ENCODE results near the gene CUL4A. TPM values are rescaled to one million over a fixed set of nuclear protein-coding genes. Genes with fewer than 3 reads are reported as not detected.

The CUL4A gene
- total RNA-seq, 3 donors from 2014 or later (not counting 1 experiment from before 2014, with no cell fraction given), result 56.3 to 97.8 (median 97.7) TPM

- no peaks in the 10 kb centered on the region for H3K9me3 Mint-ChIP-seq
- ATAC-seq (no peak), DNase-seq (no peak)
- no peak overlapping the region for H3K4me3 ChIP-seq (ENCODE audit: low read length)
- H3K36me3 ChIP-seq (ENCODE audit: control insufficient read depth, insufficient read depth, low read length), result no peaks in the 10 kb centered on the region
- H3K4me3 Mint-ChIP-seq, result no peak overlapping the region
- no peaks in the 10 kb centered on the region for H3K36me3 Mint-ChIP-seq
- no peaks in the 10 kb centered on the region for H3K27me3 ChIP-seq (ENCODE audit: control insufficient read depth, insufficient read depth, low read length)
- H3K9me3 ChIP-seq (ENCODE audit: control insufficient read depth, insufficient read depth, low read length), result no peaks in the 10 kb centered on the region
- TF ChIP-seq CTCF (IDR thresholded peaks at IDR 0.05), result no peak
- intact Hi-C loops (cut with micrococcal nuclease), result no loop called here
- H3K4me1 Mint-ChIP-seq, result no peaks in the 10 kb centered on the region
- 89% methylated on average over 8 of the region's 8 CpGs for WGBS (ENCODE audit: insufficient coverage)
- H3K27ac ChIP-seq (ENCODE audit: low read length), result no peak overlapping the region
- no peak overlapping the region for H3K27ac Mint-ChIP-seq
- peaks cover 3 to 11% of the 10 kb centered on the region in 2 donors for H3K27me3 Mint-ChIP-seq (ENCODE audit: low read depth in 2 of 2)
- H3K4me1 ChIP-seq (ENCODE audit: control insufficient read depth, insufficient read depth, low read length), result no peaks in the 10 kb centered on the region
Measured at GRCh38 chr13:113283904-113284303, 74.5 kb downstream of the CUL4A start.

- Histone ChIP-seq H3K9me3 (ENCODE audit: control insufficient read depth, insufficient read depth, low read length) (no peaks in the 10 kb centered on the region), H3K4me1 (ENCODE audit: control insufficient read depth, insufficient read depth, low read length) (peaks cover 7% of the 10 kb centered on the region), H3K27me3 (ENCODE audit: control insufficient read depth, insufficient read depth, low read length) (peaks cover 8% of the 10 kb centered on the region), H3K4me3 (ENCODE audit: low read length) (no peak overlapping the region), H3K36me3 (ENCODE audit: control insufficient read depth, insufficient read depth, low read length) (no peaks in the 10 kb centered on the region), H3K27ac (ENCODE audit: low read length) (no peak overlapping the region)
- peaks cover 34 to 35% of the 10 kb centered on the region in 2 donors for H3K27me3 Mint-ChIP-seq (ENCODE audit: low read depth in 2 of 2)
- no peak overlapping the region for H3K4me3 Mint-ChIP-seq
- peaks cover 7 to 8% of the 10 kb centered on the region in 2 donors for H3K4me1 Mint-ChIP-seq
- ATAC-seq (peak in 1 of 3 donors; percentile 15), DNase-seq (no peak)
- 61% methylated on average over 5 of the region's 5 CpGs for WGBS (ENCODE audit: insufficient coverage)
- no peak overlapping the region for H3K27ac Mint-ChIP-seq
- H3K9me3 Mint-ChIP-seq, result no peaks in the 10 kb centered on the region
- TF ChIP-seq CTCF (IDR thresholded peaks at IDR 0.05), result no peak
- intact Hi-C loops (cut with micrococcal nuclease), result no loop called here
- no peaks in the 10 kb centered on the region for H3K36me3 Mint-ChIP-seq
Measured at GRCh38 chr13:113288880-113289279, 79.5 kb downstream of the CUL4A start.

GRCh38 chr13:113291129-113291528 is 81.7 kb downstream of the CUL4A start:
- peaks cover 9% of the 10 kb centered on the region for H3K4me1 ChIP-seq (ENCODE audit: control insufficient read depth, insufficient read depth, low read length)
- peaks cover 8% of the 10 kb centered on the region for H3K27me3 ChIP-seq (ENCODE audit: control insufficient read depth, insufficient read depth, low read length)
- H3K27me3 Mint-ChIP-seq (ENCODE audit: low read depth in 2 of 2), result peaks cover 37 to 38% of the 10 kb centered on the region in 2 donors
- ATAC-seq (no peak), DNase-seq (no peak)
- no peaks in the 10 kb centered on the region for H3K9me3 ChIP-seq (ENCODE audit: control insufficient read depth, insufficient read depth, low read length)
- no peak overlapping the region for H3K4me3 ChIP-seq (ENCODE audit: low read length)
- H3K27ac Mint-ChIP-seq, result no peak overlapping the region
- 81% methylated on average over 2 of the region's 2 CpGs for WGBS (ENCODE audit: insufficient coverage)
- H3K36me3 Mint-ChIP-seq, result no peaks in the 10 kb centered on the region
- H3K4me1 Mint-ChIP-seq, result peaks cover 7 to 8% of the 10 kb centered on the region in 2 donors
- H3K4me3 Mint-ChIP-seq, result peak overlapping the region; percentile 31
- H3K9me3 Mint-ChIP-seq, result no peaks in the 10 kb centered on the region
- intact Hi-C loops (cut with micrococcal nuclease), result no loop called here
- TF ChIP-seq CTCF (IDR thresholded peaks at IDR 0.05), result no peak
- H3K36me3 ChIP-seq (ENCODE audit: control insufficient read depth, insufficient read depth, low read length), result no peaks in the 10 kb centered on the region
- H3K27ac ChIP-seq (ENCODE audit: low read length), result no peak overlapping the region

All from natural killer cell (primary cell).